CD4-positive, alpha-beta T cell treated with Interleukin-15 for 1 hour (primary cell): ENCODE measurements around the gene NFATC1.

ENCODE experiments used
- DNase-seq: peaks from one replicate; pipeline ENCODE4 v3.0.0-alpha.2; 2020

NFATC1 gene

GRCh38 chr18:79511271-79511670 is 115.5 kb downstream of the NFATC1 start:
- no peak for DNase-seq

- no peak for DNase-seq
Observed at GRCh38 chr18:79511671-79512301, 116.1 kb downstream of the NFATC1 start.

- DNase-seq: no peak
Observed at GRCh38 chr18:79512461-79513380, 117.0 kb downstream of the NFATC1 start.

GRCh38 chr18:79513381-79514081 is 117.8 kb downstream of the NFATC1 start:
- DNase-seq: no peak

GRCh38 chr18:79515331-79515730 is 119.6 kb downstream of the NFATC1 start:
- no peak for DNase-seq

GRCh38 chr18:79515944-79516351 is 120.2 kb downstream of the NFATC1 start:
- no peak for DNase-seq

GRCh38 chr18:79516441-79516931 is 120.8 kb downstream of the NFATC1 start:
- no peak for DNase-seq

- DNase-seq: no peak
Observed at GRCh38 chr18:79517341-79517740, 121.6 kb downstream of the NFATC1 start.

- no peak for DNase-seq
Observed at GRCh38 chr18:79518028-79518682, 122.4 kb downstream of the NFATC1 start.

- no peak for DNase-seq
Observed at GRCh38 chr18:79518683-79519128, 123.0 kb downstream of the NFATC1 start.

GRCh38 chr18:79519751-79520477 is 124.2 kb downstream of the NFATC1 start:
- peak; percentile 52 for DNase-seq

- DNase-seq: no peak
Observed at GRCh38 chr18:79520478-79521390, 125.0 kb downstream of the NFATC1 start.

GRCh38 chr18:79521416-79522205 is 125.9 kb downstream of the NFATC1 start:
- no peak for DNase-seq

- peak; percentile 62 for DNase-seq
Observed at GRCh38 chr18:79522451-79523205, 126.9 kb downstream of the NFATC1 start.

GRCh38 chr18:79523206-79523735 is 127.5 kb downstream of the NFATC1 start:
- no peak for DNase-seq

GRCh38 chr18:79523736-79524180 is 128.0 kb downstream of the NFATC1 start:
- peak; percentile 73 for DNase-seq

- DNase-seq: peak; percentile 39
Observed at GRCh38 chr18:79524181-79525078, 128.7 kb downstream of the NFATC1 start.
